NCI-H1417 treated with DMSO at 0.1 percent for 48 hours (cell line): ENCODE data around the gene ZNF284.
"Not testable (repeated sequence)": the region's sequence is repeated elsewhere in the genome, so short reads cannot be mapped to it uniquely, and the experiment has no call there.

Experiments
- DNase-seq: peaks from one replicate; lab custom pipeline; 2025; lab: John Stamatoyannopoulos, UW

ZNF284 gene

GRCh38 chr19:44111910-44112463 is 40.0 kb downstream of the ZNF284 start:
- no peak for DNase-seq

DNA sequence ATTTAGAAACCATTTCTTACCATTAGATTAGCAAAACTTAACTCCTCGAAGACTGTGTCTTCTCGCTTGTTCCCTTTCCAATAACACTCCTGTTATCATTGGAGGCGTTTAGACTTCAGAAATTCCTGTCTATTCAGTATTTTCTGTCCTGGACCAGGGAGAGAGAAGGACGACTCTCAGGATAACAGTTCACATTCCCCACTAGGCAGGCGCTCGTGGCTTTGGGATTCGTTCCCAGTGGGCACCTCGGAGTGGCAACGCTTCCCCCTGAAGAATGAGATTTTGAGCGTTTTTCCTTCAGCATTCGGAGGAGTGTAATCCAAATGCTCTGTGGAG is 40.8 kb downstream of the ZNF284 start:
- DNase-seq = no peak

DNA sequence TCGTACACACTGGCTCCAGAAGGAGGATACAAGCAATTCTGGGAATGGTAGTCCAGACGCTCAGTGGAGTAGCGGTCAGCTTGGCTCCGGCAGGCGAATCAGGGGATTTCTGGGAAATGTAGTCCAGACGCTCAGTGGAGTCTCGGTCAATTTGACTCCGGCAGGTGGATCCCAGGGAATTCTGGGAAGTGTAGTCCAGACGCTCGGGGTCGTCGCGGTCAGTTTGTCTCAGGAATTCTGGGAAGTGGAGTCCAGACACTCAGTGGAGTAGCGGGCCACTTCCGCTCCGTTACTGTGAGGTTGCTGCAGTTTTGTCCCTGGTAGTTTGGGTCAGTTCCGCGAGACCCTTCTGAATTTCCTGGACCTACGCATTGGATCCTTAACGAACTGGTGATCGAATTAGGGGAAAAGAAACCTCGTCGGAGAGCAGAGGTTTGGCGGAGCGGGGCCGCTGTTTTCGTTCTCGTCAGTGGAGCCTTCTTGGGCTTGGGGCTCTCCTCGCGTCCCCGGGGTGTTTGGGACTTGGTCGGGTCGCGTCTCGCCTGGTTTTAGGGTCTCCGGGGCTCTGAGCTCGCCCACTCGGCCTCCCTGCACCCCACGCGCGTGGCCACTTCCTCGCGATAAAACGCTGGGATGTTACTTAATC is 41.3 kb downstream of the ZNF284 start, which contains the start of gene ZNF225:
Gene ZNF225 (plus strand): TSS at position 262 of the 646 bp plus-strand sequence. CDS start 2,429 bp downstream, outside the sequence.
- DNase-seq = peak; percentile 87

GRCh38 chr19:44113784-44114390 is 41.9 kb downstream of the ZNF284 start:
- DNase-seq = no peak

DNA sequence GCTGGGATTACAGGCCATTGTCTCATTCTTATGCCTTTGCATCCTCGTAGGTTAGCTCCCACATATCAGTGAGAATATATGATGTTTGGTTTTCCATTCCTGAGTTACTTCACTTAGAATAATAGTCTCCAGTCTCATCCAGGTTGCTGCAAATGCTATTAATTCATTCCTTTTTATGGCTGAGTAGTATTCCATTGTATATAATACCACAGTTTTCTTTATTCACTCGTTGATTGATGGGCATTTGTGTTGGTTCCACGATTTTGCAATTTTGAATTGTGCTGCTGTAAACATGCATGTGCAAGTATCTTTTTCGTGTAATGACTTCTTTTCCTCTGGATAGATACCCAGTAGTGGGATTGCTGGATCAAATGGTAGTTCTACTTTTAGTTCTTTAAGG is 49.2 kb downstream of the ZNF284 start:
- not testable (repeated sequence) for DNase-seq

GRCh38 chr19:44131955-44132354 is 60.0 kb downstream of the ZNF284 start:
- no peak for DNase-seq
